Esophagus squamous epithelium (tissue), 5 donors: ENCODE measurements around the gene RGS9BP. TPM values are rescaled to one million over a fixed set of nuclear protein-coding genes. Genes with fewer than 3 reads are reported as not detected.
"Not testable (repeated sequence)": the region's sequence is repeated elsewhere in the genome, so short reads cannot be mapped to it uniquely, and the experiment has no call there.

Experiments used
- DNase-seq: peaks from one replicate; lab custom pipeline; 2025; lab: John Stamatoyannopoulos, UW
- H3K27ac ChIP-seq, 4 donors: fragments of 200-600 bp; sonication (generic); one replicate each; pipeline ENCODE4 v1.5.1; 2016 to 2019; ENCODE audit warnings: mild to moderate bottlenecking in 1 of 4
- H3K27me3 ChIP-seq, 4 donors: fragments of 200-600 bp; sonication (generic); 1 replicate in 3 of 4; 2 replicates in 1 of 4; pipeline versions ENCODE4 v1.5.1 to v1.6.0; 2017 to 2021; ENCODE audit warnings: antibody characterized with exemption in 1 of 4
- H3K36me3 ChIP-seq, 3 donors: fragments of 200-600 bp; sonication (generic); one replicate each; pipeline ENCODE4 v1.5.1; 2016 to 2019
- H3K4me1 ChIP-seq, 3 donors: fragments of 200-600 bp; sonication (generic); one replicate each; pipeline ENCODE4 v1.5.1; 2017 to 2019
- H3K4me3 ChIP-seq, 4 donors: fragments of 200-600 bp; sonication (generic); 1 replicate in 3 of 4; 2 replicates in 1 of 4; pipeline ENCODE4 v1.5.1; 2016 to 2019; ENCODE audit warnings: mild to moderate bottlenecking in 2 of 4, moderate library complexity in 1 of 4
- H3K9me3 ChIP-seq, 3 donors: fragments of 200-600 bp; sonication (generic); one replicate each; pipeline ENCODE4 v1.5.1; 2016 to 2019
- POLR2A ChIP-seq, 4 donors: fragments of 450-650 bp; IDR thresholded peaks; one replicate each; pipeline ENCODE4 v1.6.1; 2017; ENCODE audit warnings: antibody characterized with exemption in 4 of 4, mild to moderate bottlenecking in 4 of 4, moderate library complexity in 3 of 4
- WGBS, 2 donors: methylation state at CpG; one replicate each; pipeline ENCODE4 v1.1.5; 2018; 5-methylcytosine and 5-hydroxymethylcytosine counted together
- intact Hi-C: fragments of 100-400 bp; cut with DNase I; formaldehyde crosslinking; loops from one replicate; pipeline ENCODE4 v1.15.0; 2022
- total RNA-seq, 4 donors: library from RNA; depleted of rRNA; stranded (reverse); fragments of >200 nt; gene quantifications; one replicate each; pipeline ENCODE4 v1.1.0, GENCODE V29; 2016
- TF ChIP-seq, protein P1 (sequence below), 6 experiments: fragments of 450-650 bp in 4 of 6; fragments of 200-600 bp in 2 of 6; sonication (generic) in 2 of 6; IDR thresholded peaks; one replicate each; pipeline ENCODE4 v1.5.1; 2016 to 2019; ENCODE audit warnings: antibody characterized with exemption in 6 of 6, mild to moderate bottlenecking in 4 of 6, moderate library complexity in 4 of 6
- donor health status: DM: yes; HTN: yes; CAD: no.

The RGS9BP gene
- total RNA-seq, 4 donors from 2014 or later, result 0.09 to 2.0 (median 0.23) TPM

DNA sequence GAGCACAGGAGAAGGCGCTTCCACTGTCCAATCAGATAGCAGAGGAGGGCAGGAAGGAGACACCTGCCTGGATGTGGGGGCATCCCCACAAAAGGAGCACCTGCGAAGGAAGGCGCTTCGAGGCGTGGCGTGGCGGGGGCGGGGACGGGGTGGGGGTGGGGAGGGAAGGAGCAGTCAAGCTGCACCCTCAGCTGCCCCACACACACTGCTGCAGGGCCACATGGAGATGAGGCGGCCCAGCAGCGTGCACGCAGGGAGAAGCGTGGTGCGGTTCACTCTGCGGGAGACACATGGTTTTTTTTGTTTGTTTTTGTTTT, 22.1 kb upstream of the RGS9BP start:
- no peak for DNase-seq
- Histone ChIP-seq H3K4me1 (peaks cover 0 to 12% (median 0%) of the 10 kb centered on the region in 3 donors), H3K4me3 (no peak overlapping the region), H3K36me3 (peaks cover 11 to 94% (median 14%) of the 10 kb centered on the region in 3 donors), H3K27ac (no peak overlapping the region), H3K27me3 (no peaks in the 10 kb centered on the region), H3K9me3 (no peaks in the 10 kb centered on the region)
- WGBS, 2 donors, result 92 to 95% methylated on average over 8 to 11 of the region's 15 CpGs
- TF ChIP-seq, protein P1, sequence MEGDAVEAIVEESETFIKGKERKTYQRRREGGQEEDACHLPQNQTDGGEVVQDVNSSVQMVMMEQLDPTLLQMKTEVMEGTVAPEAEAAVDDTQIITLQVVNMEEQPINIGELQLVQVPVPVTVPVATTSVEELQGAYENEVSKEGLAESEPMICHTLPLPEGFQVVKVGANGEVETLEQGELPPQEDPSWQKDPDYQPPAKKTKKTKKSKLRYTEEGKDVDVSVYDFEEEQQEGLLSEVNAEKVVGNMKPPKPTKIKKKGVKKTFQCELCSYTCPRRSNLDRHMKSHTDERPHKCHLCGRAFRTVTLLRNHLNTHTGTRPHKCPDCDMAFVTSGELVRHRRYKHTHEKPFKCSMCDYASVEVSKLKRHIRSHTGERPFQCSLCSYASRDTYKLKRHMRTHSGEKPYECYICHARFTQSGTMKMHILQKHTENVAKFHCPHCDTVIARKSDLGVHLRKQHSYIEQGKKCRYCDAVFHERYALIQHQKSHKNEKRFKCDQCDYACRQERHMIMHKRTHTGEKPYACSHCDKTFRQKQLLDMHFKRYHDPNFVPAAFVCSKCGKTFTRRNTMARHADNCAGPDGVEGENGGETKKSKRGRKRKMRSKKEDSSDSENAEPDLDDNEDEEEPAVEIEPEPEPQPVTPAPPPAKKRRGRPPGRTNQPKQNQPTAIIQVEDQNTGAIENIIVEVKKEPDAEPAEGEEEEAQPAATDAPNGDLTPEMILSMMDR (IDR thresholded peaks at IDR 0.05), result no peak
- TF ChIP-seq POLR2A (IDR thresholded peaks at IDR 0.05), result no peak
- intact Hi-C loops, result no loop called here

DNA sequence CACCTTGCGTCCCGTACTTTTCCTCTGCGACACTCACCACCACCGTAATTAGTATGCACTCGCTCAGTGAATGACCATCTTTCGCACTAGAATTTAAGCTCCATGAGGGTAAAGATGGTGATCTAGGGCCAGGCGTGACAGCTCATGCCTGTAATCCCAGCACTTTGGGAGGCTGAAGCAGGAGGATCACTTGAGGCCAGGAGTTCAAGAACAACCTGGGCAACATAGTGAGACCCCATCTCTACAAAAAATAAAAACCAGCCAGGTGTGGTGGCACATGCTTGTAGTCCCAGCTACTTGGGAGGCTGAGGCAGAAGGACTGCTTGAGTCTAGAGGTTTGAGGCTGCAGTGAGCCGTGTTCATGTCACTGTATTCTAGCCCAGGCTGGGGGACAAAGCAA, 19.3 kb upstream of the RGS9BP start:
- peaks cover 6 to 77% (median 7%) of the 10 kb centered on the region in 3 donors for H3K36me3 ChIP-seq
- intact Hi-C loops, result not testable (repeated sequence)

DNA sequence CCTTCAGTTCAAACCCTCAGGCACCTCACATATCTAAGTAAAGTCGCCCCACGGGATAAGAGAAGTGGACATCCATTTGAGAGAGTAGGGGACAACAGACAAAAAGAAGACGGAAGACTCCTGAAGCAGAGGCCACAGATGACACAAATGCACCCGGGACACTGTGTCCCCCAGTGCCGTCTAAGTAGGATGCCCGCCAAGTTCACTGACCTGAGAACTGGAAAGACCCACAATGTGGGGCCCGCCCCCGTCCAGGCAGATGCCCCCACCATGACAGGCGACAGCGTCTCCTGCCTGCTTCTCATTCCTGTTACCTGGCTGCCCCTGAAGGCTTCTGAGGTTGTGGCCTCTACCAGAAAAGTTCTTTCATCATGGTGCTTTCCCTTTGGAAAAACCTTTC, 17.6 kb upstream of the RGS9BP start:
- peaks cover 0 to 6% (median 0%) of the 10 kb centered on the region in 3 donors for H3K4me1 ChIP-seq
- 85 to 94% methylated on average over 6 to 9 of the region's 10 CpGs for WGBS, 2 donors
- intact Hi-C loops, result no loop called here
- H3K36me3 ChIP-seq, result peaks cover 6 to 69% (median 7%) of the 10 kb centered on the region in 3 donors
- TF ChIP-seq, protein P1 (IDR thresholded peaks at IDR 0.05), result no peak
- no peak for TF ChIP-seq POLR2A (IDR thresholded peaks at IDR 0.05)
- no peak overlapping the region for H3K4me3 ChIP-seq
- no peak for DNase-seq
- no peaks in the 10 kb centered on the region for H3K9me3 ChIP-seq
- no peaks in the 10 kb centered on the region for H3K27me3 ChIP-seq
- H3K27ac ChIP-seq, result no peak overlapping the region

More for the DNA sequence above, 19.3 kb upstream of the RGS9BP start:
- not testable (repeated sequence) for DNase-seq, H3K27ac ChIP-seq, H3K9me3 ChIP-seq, H3K27me3 ChIP-seq, H3K4me3 ChIP-seq
- H3K4me1 ChIP-seq, result peaks cover 0 to 12% (median 0%) of the 10 kb centered on the region in 3 donors
- 88 to 100% methylated on average over 6 to 8 of the region's 8 CpGs for WGBS, 2 donors

DNA sequence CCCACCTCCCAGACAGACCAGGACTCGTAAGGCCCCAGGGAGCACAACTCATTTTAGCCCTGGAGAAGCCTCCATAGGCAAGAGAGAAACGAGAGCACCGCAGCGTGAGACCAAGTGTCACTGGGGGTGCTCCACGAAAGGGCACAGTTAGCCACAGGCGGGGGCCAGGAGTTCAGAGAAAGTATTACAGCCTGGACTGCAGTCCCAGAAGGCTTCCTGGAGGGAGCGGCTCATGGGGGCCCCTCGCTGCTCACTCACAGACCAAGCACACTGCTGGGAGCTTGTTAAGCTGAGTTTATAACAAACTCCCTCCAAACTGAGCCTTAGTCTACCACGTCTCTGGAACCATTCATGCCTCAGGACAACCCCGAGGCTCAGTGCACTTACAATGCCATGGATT, 17.1 kb upstream of the RGS9BP start:
- H3K4me1 ChIP-seq, result peaks cover 0 to 2% (median 0%) of the 10 kb centered on the region in 3 donors
- no peak for DNase-seq
- H3K4me3 ChIP-seq, result no peak overlapping the region
- no peaks in the 10 kb centered on the region for H3K27me3 ChIP-seq
- intact Hi-C loops, result no loop called here
- 77 to 88% methylated on average over 4 to 6 of the region's 10 CpGs for WGBS, 2 donors
- peaks cover 6 to 66% (median 7%) of the 10 kb centered on the region in 3 donors for H3K36me3 ChIP-seq
- H3K27ac ChIP-seq, result no peak overlapping the region
- TF ChIP-seq, protein P1 (IDR thresholded peaks at IDR 0.05), result no peak
- no peak for TF ChIP-seq POLR2A (IDR thresholded peaks at IDR 0.05)
- H3K9me3 ChIP-seq, result no peaks in the 10 kb centered on the region

DNA sequence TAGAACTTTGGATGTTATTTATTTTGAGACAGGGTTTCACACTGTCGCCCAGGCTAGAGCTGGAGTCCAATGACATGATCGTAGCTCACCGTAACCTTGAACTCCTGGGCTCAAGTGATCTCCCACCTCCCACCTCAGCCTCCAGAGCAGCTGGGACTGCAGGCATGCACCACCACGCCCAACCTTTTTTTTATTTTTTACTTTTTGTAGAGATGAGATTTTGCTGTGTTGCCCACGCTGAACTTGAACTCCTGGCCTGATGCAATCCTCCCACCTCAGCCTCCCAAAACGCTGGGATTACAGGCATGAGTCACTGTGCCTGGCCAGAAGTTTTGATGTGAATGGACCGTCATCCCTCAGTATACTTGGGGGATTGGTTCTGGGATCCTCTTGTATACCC, 14.3 kb upstream of the RGS9BP start:
- 77 to 84% methylated on average over 7 of the region's 7 CpGs for WGBS, 2 donors
- H3K9me3 ChIP-seq, result no peaks in the 10 kb centered on the region
- intact Hi-C loops, result no loop called here
- H3K4me1 ChIP-seq, result no peaks in the 10 kb centered on the region
- no peaks in the 10 kb centered on the region for H3K27me3 ChIP-seq
- no peak for DNase-seq
- no peak overlapping the region for H3K4me3 ChIP-seq
- H3K27ac ChIP-seq, result no peak overlapping the region
- peaks cover 6 to 48% (median 7%) of the 10 kb centered on the region in 3 donors for H3K36me3 ChIP-seq
- TF ChIP-seq, protein P1 (IDR thresholded peaks at IDR 0.05), result no peak
- TF ChIP-seq POLR2A (IDR thresholded peaks at IDR 0.05), result no peak

DNA sequence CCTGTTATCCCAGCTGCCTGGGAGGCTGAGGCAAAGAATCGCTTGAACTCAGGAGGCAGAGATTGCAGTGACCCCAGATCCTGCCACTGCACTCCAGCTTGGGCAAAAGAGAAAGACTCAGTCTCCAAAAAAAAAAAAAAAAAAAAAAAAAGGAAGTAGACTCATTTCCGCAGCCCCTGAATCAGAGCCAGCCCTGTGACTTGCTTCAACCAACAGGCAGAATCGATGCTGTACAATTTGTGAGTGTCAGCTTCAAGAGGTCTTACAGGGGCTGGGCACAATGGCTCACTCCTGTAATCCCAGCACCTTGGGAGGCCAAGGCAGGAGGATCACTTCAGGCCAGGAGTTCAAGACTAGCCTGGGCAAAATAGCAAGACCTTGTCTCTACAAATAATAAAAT, 13.5 kb upstream of the RGS9BP start:
- intact Hi-C loops, result no loop called here
- 61 to 65% methylated on average over 2 to 3 of the region's 3 CpGs for WGBS, 2 donors

More for the DNA sequence above, 13.5 kb upstream of the RGS9BP start:
- Histone ChIP-seq H3K27ac (no peak overlapping the region), H3K36me3 (peaks cover 6 to 48% (median 7%) of the 10 kb centered on the region in 3 donors), H3K9me3 (no peaks in the 10 kb centered on the region), H3K27me3 (no peaks in the 10 kb centered on the region), H3K4me1 (no peaks in the 10 kb centered on the region), H3K4me3 (no peak overlapping the region)
- TF ChIP-seq, protein P1 (IDR thresholded peaks at IDR 0.05), result no peak
- no peak for TF ChIP-seq POLR2A (IDR thresholded peaks at IDR 0.05)
- DNase-seq, result no peak
